Choroid plexus epithelial cell (primary cell): ENCODE data around the gene MBTD1.
A peak's percentile ranks its signal among the peaks of the same experiment; 100 is the strongest.
"Not testable (repeated sequence)": the region's sequence is repeated elsewhere in the genome, so short reads cannot be mapped to it uniquely, and the experiment has no call there.

Source experiments
- DNase-seq: peaks from one replicate; pipeline ENCODE4 v3.0.0-alpha.2; 2010; ENCODE audit warnings: low read depth
- H3K4me3 ChIP-seq: 2 replicates; pipeline ENCODE4 v1.5.1; 2011; ENCODE audit warnings: low read depth, mild to moderate bottlenecking, control low read depth, low read length, moderate library complexity
- TF ChIP-seq, protein P1 (sequence below): conservative IDR thresholded peaks from 2 replicates; pipeline ENCODE4 v1.5.1; 2011; ENCODE audit warnings: low read depth, mild to moderate bottlenecking, control low read depth, inconsistent platforms, low read length, moderate library complexity

Gene MBTD1

DNA sequence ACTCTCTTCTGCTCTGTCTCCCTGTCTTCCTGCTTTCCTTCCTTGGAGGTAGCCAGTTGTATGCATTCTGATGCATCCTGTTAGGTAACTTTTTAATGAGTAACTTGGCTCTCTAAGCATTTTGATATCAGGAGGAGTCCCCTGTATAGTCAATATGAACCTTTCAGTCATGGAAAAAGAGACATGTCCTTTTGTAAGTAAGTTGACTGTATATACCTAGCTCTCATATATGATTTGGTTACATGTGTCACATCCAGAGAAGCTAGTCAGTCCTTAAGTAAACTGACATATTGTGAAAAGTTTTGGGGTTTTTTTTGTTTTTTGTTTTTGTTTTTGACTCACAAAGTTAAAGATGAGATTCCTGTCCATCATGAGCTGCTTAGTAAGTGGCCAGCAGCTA, 19.3 kb upstream of the MBTD1 start:
- DNase-seq: no peak
- no peak overlapping the region for H3K4me3 ChIP-seq

DNA sequence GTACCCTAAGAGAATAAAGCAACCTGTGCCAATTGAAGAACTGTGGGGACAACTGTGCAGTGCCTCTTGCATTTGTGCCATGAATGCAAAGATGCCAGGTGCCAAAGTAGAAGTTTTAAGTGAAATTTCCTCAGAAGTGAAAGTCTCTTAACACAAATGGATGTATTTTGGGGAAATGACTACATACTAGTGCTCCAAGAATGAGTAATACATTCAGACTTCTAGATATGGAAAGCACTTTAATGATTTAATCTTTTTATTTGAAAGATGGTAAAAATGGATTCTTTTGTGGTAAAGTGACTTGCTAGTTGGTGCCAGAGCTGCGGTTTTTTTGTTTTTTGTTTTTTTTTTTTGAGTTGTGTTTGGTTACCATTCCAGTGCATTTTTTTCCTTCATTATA, 15.5 kb upstream of the MBTD1 start:
- peak; percentile 53 for DNase-seq
- H3K4me3 ChIP-seq: no peak overlapping the region
- TF ChIP-seq, protein P1, sequence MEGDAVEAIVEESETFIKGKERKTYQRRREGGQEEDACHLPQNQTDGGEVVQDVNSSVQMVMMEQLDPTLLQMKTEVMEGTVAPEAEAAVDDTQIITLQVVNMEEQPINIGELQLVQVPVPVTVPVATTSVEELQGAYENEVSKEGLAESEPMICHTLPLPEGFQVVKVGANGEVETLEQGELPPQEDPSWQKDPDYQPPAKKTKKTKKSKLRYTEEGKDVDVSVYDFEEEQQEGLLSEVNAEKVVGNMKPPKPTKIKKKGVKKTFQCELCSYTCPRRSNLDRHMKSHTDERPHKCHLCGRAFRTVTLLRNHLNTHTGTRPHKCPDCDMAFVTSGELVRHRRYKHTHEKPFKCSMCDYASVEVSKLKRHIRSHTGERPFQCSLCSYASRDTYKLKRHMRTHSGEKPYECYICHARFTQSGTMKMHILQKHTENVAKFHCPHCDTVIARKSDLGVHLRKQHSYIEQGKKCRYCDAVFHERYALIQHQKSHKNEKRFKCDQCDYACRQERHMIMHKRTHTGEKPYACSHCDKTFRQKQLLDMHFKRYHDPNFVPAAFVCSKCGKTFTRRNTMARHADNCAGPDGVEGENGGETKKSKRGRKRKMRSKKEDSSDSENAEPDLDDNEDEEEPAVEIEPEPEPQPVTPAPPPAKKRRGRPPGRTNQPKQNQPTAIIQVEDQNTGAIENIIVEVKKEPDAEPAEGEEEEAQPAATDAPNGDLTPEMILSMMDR: no peak

More for the DNA sequence above, 19.3 kb upstream of the MBTD1 start:
- TF ChIP-seq, protein P1: no peak

GRCh38 chr17:51272812-51273211, 13.0 kb upstream of the MBTD1 start:
- H3K4me3 ChIP-seq: no peak overlapping the region
- DNase-seq: no peak
- TF ChIP-seq, protein P1: no peak

DNA sequence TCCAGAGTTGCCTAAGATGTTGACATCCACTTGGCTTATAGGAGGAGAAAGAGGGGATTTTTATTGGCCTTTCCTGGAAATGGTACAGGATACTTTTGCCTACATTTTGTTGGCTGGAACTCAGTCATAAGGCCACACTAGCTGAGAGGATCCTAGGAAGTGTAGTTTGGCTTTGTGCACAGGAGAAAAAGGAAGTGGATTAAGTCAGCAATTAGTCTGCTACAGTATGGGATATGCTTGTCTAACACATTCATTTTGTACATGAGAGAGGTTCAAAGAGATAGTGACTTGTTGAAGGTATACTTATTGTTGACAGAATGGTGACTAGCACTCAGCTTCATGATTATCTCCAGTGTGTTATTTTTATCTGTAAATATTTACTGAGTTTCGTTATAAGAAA, 10.8 kb upstream of the MBTD1 start:
- no peak overlapping the region for H3K4me3 ChIP-seq

GRCh38 chr17:51269991-51270390, 10.1 kb upstream of the MBTD1 start:
- DNase-seq: no peak
- H3K4me3 ChIP-seq: no peak overlapping the region
- TF ChIP-seq, protein P1: no peak

More for the DNA sequence above, 10.8 kb upstream of the MBTD1 start:
- TF ChIP-seq, protein P1: no peak
- DNase-seq: no peak

DNA sequence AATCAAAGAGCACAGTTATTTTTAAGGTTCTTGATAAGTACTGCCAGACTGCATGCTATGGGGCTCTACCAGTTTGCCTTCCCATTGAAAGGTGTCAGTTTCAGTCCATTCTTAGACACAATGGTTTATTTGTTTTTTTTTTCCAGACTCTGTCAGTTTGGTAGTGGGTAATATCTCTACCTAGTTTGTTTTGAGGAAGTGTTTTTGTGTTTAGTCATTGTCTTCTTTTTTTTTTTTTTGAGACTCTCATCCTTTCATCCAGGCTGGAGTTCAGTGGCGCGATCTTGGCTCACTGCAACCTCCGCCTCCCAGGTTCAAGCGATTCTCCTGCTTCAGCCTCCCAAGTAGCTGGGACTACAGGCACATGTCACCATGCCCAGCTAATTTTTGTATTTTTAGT, 4.6 kb upstream of the MBTD1 start:
- not testable (repeated sequence) for DNase-seq, H3K4me3 ChIP-seq

DNA sequence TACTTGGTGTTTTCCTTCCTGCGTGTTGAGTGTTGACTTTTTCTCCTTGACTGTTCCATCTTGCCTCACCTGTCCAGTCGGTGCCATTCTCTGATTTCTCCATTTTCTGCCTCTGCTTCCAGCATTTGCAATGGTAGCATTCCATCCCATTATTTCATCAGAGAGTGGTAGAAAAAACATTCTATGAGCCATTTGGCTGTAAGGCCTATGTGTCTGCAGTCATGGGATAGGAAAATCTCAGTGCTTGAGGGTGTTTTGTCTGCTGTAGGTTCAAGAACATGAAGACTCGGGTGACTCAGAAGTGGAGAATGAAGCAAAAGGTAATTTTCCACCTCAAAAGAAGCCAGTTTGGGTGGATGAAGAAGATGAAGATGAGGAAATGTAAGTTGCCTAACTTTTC, 3.2 kb upstream of the MBTD1 start:
- H3K4me3 ChIP-seq: no peak overlapping the region
- peak; percentile 77 for DNase-seq

More for the DNA sequence above, 3.2 kb upstream of the MBTD1 start:
- TF ChIP-seq, protein P1: no peak
